Fibroblast of the aortic adventitia (primary cell): ENCODE results near the gene ZBTB22. TPM values are rescaled to one million over a fixed set of nuclear protein-coding genes. Genes with fewer than 3 reads are reported as not detected.
A peak's percentile ranks its signal among the peaks of the same experiment; 100 is the strongest.
"Not testable (repeated sequence)": the region's sequence is repeated elsewhere in the genome, so short reads cannot be mapped to it uniquely, and the experiment has no call there.

ENCODE experiments used
- DNase-seq: peaks from one replicate; pipeline ENCODE4 v3.0.0-alpha.2; 2010; ENCODE audit warnings: low read depth
- H3K4me3 ChIP-seq: 2 replicates; pipeline ENCODE4 v1.5.1; 2011; ENCODE audit warnings: low read depth, mild to moderate bottlenecking, control low read depth, low read length, moderate library complexity
- CTCF ChIP-seq: IDR thresholded peaks from 2 replicates; pipeline ENCODE4 v1.5.1; 2011; ENCODE audit warnings: mild to moderate bottlenecking, low read length, control low read depth, inconsistent platforms; ENCODE audit not compliant: insufficient read depth
- total RNA-seq: library from RNA; depleted of rRNA; stranded (reverse); fragments of >200 nt; gene quantifications from 2 replicates; pipeline ENCODE4 v1.2.3, GENCODE V29; 2012; ENCODE audit warnings: low replicate concordance

Gene ZBTB22
- total RNA-seq, 1 donor, result 12.8 TPM

- no peak overlapping the region for H3K4me3 ChIP-seq
- no peak for TF ChIP-seq CTCF
- no peak for DNase-seq
Observed at GRCh38 chr6:33356295-33356694, 38.8 kb upstream of the ZBTB22 start.

- DNase-seq, H3K4me3 ChIP-seq: not testable (repeated sequence)
Observed at GRCh38 chr6:33355860-33356259, 38.3 kb upstream of the ZBTB22 start.

GRCh38 chr6:33347816-33348215 is 30.3 kb upstream of the ZBTB22 start:
- no peak overlapping the region for H3K4me3 ChIP-seq
- TF ChIP-seq CTCF, result no peak
- no peak for DNase-seq

- DNase-seq, result peak; percentile 56
- not testable (repeated sequence) for H3K4me3 ChIP-seq
Observed at GRCh38 chr6:33346972-33347371, 29.4 kb upstream of the ZBTB22 start.

- H3K4me3 ChIP-seq, result no peak overlapping the region
- peak; percentile 66 for TF ChIP-seq CTCF
- peak; percentile 86 for DNase-seq
Observed at GRCh38 chr6:33344701-33345697, 27.5 kb upstream of the ZBTB22 start.

- no peak for DNase-seq
- H3K4me3 ChIP-seq, result no peak overlapping the region
- TF ChIP-seq CTCF, result no peak
Observed at GRCh38 chr6:33343953-33344611, 26.5 kb upstream of the ZBTB22 start.

- not testable (repeated sequence) for H3K4me3 ChIP-seq, DNase-seq
Observed at GRCh38 chr6:33343606-33343952, 26.0 kb upstream of the ZBTB22 start.

GRCh38 chr6:33339193-33339592 is 21.6 kb upstream of the ZBTB22 start:
- no peak overlapping the region for H3K4me3 ChIP-seq
- no peak for DNase-seq
- TF ChIP-seq CTCF, result no peak
